ENCODE results near the gene SMIM1.

Gene SMIM1

DNA sequence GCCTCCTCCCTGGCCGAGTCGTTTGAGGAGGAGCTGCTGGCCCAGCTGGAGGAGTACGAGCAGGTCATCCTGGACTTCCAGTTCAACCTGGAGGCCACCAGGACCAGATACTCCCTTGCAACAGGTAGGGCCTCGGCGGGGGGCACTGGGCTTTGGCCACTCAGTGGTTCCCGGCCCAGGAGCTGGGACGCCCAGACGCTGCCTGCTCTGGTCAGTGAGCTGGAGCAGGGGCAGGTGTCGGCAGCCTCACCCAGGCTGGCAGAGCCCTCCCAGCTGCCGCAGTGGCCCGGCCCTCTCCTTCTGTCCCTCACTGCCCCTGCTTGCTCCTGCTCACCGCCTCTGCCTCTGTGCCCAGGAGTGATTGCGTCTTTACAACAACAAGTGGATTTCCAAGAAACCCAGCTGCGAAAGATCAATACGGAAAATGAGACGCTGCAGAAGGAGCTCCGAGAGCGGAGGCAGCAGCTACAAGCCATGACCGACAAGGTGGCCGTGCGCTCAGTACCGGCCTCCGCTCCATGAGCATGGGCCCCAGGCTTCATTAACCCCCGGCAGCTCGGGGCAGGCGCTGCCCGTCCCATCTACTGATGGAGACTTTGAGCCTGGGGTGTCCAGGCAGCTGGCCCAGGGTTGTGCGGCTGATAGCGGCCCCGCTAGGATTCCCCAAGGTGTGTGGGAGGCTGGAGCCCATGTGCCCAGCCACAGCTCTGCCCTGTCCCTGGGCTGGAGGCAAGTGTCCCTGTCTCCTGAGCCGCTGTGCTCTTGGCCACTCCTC, 9.0 kb upstream of the SMIM1 start:
- no peak for DNase-seq (ENCODE audit: low read depth)
- TF ChIP-seq, protein P1, sequence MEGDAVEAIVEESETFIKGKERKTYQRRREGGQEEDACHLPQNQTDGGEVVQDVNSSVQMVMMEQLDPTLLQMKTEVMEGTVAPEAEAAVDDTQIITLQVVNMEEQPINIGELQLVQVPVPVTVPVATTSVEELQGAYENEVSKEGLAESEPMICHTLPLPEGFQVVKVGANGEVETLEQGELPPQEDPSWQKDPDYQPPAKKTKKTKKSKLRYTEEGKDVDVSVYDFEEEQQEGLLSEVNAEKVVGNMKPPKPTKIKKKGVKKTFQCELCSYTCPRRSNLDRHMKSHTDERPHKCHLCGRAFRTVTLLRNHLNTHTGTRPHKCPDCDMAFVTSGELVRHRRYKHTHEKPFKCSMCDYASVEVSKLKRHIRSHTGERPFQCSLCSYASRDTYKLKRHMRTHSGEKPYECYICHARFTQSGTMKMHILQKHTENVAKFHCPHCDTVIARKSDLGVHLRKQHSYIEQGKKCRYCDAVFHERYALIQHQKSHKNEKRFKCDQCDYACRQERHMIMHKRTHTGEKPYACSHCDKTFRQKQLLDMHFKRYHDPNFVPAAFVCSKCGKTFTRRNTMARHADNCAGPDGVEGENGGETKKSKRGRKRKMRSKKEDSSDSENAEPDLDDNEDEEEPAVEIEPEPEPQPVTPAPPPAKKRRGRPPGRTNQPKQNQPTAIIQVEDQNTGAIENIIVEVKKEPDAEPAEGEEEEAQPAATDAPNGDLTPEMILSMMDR (IDR thresholded peaks at IDR 0.05; ENCODE audit: insufficient read depth, low read depth, low read length, missing control alignments): no peak
- no peak overlapping the region for H3K4me3 ChIP-seq (ENCODE audit: low read length)

DNA sequence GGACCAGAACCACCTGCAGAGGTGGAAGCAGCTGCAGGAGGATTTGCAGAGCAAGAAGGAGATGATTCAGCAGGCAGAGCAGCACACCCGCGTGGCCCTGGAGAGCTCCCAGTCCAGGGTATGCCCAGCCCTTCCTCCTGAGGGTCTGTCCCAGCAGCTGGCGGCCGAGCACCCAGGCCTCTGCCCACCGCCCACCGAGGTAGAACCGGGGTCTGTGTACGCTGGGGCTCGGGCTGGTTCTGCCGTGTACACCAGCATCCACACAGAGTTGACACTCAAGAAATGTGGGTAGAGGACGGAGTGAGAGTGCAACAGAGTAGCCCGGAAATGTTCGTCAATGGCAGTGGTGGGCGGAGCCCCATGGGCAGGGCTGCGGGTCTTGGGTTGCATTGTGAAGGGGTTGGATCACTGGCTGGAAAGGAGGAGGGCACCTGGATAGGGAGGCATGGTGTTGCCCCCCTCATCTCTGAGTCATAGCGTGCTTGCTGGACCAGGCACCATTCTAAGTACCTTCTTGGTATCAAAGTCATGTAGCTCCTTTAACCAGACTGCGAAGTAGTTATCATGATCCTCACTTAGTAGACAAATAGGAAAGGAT, 5.1 kb upstream of the SMIM1 start:
- TF ChIP-seq, protein P1 (IDR thresholded peaks at IDR 0.05; ENCODE audit: insufficient read depth, low read depth, low read length, missing control alignments): no peak
- H3K4me3 ChIP-seq (ENCODE audit: low read length): no peak overlapping the region
- DNase-seq (ENCODE audit: low read depth): no peak

GRCh38 chr1:3768811-3769390, 3.6 kb upstream of the SMIM1 start:
- TF ChIP-seq, protein P1 (IDR thresholded peaks at IDR 0.05; ENCODE audit: insufficient read depth, low read depth, low read length, missing control alignments): no peak
- no peak for DNase-seq (ENCODE audit: low read depth)
- no peak overlapping the region for H3K4me3 ChIP-seq (ENCODE audit: low read length)

- TF ChIP-seq, protein P1 (IDR thresholded peaks at IDR 0.05; ENCODE audit: insufficient read depth, low read depth, low read length, missing control alignments): no peak
- H3K4me3 ChIP-seq (ENCODE audit: low read length): no peak overlapping the region
- no peak for DNase-seq (ENCODE audit: low read depth)
Measured at GRCh38 chr1:3770047-3770765, 2.3 kb upstream of the SMIM1 start.

DNA sequence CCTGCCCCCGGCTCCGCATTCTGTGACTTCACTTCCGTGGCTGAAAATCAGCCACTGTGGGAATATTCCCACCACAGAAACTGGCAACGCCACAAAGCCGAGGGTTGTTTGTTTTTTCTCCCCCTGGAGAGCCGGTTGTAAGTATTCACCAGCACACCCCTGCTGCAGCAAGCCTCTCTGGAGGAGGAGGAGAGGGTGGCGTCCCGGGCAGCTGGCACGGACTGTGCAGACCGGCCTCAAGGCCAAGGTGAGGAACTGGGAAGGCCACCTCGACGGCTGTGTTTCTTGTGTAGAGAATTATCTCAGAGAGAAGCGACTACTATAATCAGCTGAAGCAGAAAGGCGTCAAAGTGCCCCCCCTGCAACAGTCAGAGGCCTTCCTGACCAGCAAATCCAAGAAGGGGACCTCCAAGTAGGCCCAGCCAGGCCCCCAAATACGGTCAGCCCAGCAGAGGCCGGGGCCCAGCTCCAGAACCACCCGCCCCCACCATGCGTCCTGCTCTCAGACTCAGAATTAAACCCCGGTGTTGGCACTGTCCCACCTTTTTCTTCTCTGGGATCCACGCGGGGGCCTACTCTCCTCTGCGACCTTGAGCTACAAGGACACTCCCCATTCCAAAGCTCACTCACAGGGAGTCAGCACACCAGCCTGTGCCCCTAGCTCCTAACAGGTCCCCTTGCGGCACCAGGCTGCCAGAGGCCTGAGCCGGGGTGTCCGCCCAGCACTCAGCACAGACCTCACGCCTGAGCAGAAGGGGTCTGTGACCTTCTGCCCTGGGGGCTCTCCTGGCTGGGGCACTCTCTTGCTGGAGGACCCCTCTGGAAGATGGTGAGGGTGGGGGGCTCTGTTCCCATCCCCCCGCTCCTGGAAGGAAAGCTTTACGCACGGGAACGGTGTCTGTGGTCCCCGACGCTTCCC, 1.2 kb upstream of the SMIM1 start:
- TF ChIP-seq, protein P1 (IDR thresholded peaks at IDR 0.05; ENCODE audit: insufficient read depth, low read depth, low read length, missing control alignments): no peak
- DNase-seq (ENCODE audit: low read depth): no peak
- H3K4me3 ChIP-seq (ENCODE audit: low read length): peak overlapping the region; percentile 44

Measured in epithelial cell of esophagus (primary cell).